GM13976 (cell line): ENCODE results near the gene RHOT2.

ENCODE experiments used
- DNase-seq: peaks from one replicate; pipeline ENCODE4 v3.0.0; 2012; ENCODE audit warnings: low spot score
- in situ Hi-C: fragments of 300-500 bp; cut with MboI; formaldehyde crosslinking; loops from one replicate; pipeline ENCODE4 v1.12.0; 2022; ENCODE audit warnings: low sequenced_read_pairs, mixed read lengths, inconsistent platforms; ENCODE audit not compliant: unreplicated experiment
- TF ChIP-seq, protein P1 (sequence below): IDR thresholded peaks from 2 replicates; pipeline ENCODE4 v1.5.1; 2012; ENCODE audit warnings: borderline replicate concordance, mild to moderate bottlenecking; ENCODE audit not compliant: insufficient read depth; ENCODE audit errors: extremely low read depth, missing control alignments, control extremely low read depth

The RHOT2 gene

DNA sequence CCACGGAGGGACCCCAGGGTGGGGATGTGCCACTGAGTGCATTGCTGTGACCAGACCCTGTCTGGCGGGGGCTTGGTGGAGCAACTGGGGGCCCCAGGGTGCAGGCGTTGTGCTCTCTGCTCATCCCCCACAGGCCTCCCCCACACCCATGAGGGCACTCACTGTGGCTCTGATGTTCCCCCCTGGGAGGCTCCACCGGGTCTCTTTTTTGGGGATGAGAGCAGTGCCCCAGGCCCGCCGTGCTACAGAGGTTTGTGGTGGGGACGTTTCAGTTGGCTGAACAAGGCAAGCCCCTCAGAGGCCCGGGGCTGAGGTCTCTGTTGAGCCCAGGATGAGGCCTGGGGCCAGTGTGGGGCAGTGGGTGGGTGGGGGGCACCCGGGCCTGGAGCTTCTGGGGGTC, 55.8 kb downstream of the RHOT2 start:
- no peak for DNase-seq
- in situ Hi-C loops = no loop called here
- TF ChIP-seq, protein P1, sequence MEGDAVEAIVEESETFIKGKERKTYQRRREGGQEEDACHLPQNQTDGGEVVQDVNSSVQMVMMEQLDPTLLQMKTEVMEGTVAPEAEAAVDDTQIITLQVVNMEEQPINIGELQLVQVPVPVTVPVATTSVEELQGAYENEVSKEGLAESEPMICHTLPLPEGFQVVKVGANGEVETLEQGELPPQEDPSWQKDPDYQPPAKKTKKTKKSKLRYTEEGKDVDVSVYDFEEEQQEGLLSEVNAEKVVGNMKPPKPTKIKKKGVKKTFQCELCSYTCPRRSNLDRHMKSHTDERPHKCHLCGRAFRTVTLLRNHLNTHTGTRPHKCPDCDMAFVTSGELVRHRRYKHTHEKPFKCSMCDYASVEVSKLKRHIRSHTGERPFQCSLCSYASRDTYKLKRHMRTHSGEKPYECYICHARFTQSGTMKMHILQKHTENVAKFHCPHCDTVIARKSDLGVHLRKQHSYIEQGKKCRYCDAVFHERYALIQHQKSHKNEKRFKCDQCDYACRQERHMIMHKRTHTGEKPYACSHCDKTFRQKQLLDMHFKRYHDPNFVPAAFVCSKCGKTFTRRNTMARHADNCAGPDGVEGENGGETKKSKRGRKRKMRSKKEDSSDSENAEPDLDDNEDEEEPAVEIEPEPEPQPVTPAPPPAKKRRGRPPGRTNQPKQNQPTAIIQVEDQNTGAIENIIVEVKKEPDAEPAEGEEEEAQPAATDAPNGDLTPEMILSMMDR = no peak
